HG02943 (cell line): ENCODE measurements around the gene MRPL58.

Experiments used
- ATAC-seq: cut with Tn5 transposase; IDR thresholded peaks from one replicate; pipeline ENCODE4 v1.9.1; 2021; ENCODE audit warnings: mild to moderate bottlenecking, low read depth, moderate library complexity; ENCODE audit not compliant: unreplicated experiment

The MRPL58 gene

DNA sequence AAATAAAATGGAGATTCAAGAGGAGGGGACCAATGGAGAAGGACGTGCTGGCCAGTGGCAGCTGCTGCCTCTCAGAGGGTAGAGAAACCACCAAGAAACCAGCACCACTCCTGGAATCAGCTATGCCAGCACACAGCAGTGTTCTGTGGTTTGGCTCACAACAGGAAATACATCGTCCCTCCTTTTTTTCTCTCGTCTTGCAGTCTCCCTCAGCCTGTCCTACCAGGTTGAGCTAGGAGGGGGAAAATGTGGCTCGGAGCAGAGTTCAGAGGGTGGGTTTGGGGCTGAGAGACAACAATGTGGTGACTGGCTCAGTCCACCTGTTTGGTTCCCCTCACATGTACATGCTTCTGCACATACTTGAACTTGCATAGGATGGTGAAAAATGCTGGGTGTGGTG, 55.4 kb downstream of the MRPL58 start:
- ATAC-seq = no peak

DNA sequence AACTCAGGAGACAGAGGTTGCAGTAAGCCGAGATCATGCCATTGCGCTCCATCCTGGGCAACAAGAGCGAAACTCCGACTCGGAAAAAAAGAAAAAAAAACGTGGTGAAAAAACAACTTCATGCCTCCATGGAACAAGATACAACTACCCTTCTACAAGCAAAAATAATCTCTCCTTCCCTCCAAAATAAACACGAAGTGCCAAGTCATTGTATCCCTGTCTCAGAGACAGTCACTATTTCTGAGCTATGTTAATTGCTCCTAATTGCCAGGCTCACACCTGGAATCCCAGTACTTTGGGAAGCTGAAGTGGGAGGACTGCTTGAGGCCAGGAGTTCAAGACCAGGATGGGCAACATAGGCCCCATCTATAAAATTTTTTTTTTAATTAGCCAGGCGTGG, 56.3 kb downstream of the MRPL58 start:
- no peak for ATAC-seq

DNA sequence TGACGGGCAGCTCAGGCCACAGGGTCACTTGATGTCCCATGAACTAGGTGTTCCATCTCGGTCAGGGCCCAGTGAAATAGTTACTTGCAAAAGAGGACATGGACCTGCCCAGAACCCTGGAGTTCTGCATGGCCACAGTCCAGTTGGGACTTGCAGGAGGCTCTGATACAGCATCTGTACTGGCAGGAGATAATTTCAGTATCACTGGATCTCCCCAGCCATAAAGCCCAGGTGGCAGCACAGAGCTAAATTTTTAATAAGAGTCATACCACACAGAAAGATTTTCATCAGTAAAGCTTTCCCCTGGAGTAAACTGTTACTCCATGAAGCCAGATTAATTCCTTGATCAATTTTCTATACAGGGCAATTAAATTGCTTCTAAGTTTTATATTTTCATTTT, 57.3 kb downstream of the MRPL58 start:
- no peak for ATAC-seq
